H1 (cell line): Measurements from ENCODE around the gene CLASP2. TPM values are rescaled to one million over a fixed set of nuclear protein-coding genes. Genes with fewer than 3 reads are reported as not detected.

ENCODE experiments used
- EGR1 ChIP-seq: IDR thresholded peaks from 2 replicates; pipeline ENCODE4 v1.6.1; 2011; ENCODE audit warnings: low read depth, low read length, borderline replicate concordance
- GABPA ChIP-seq: IDR thresholded peaks from 2 replicates; pipeline ENCODE4 v1.6.1; 2011; ENCODE audit warnings: mild to moderate bottlenecking, low read length, moderate library complexity, borderline replicate concordance; ENCODE audit not compliant: insufficient read depth
- SAP30 ChIP-seq: fragments of 300-600 bp; sonication (generic); IDR thresholded peaks from 2 replicates; pipeline ENCODE4 v1.7.1; 2012; ENCODE audit warnings: low read length, moderate library complexity, mild to moderate bottlenecking, inconsistent platforms; ENCODE audit not compliant: insufficient read depth, insufficient replicate concordance
- polyA plus RNA-seq, 7 experiments: library from polyadenylated mRNA; depleted of rRNA in 3 of 7; stranded (reverse) in 5 of 7; unstranded in 2 of 7; fragments of >200 nt in 5 of 7; fragments of 200-250 nt in 2 of 7; gene quantifications; 1 replicate in 5 of 7; 2 replicates in 1 of 7; 4 replicates in 1 of 7; pipeline versions ENCODE4 v1.2.1 to v1.2.3, GENCODE V29; 2011 to 2013; ENCODE audit warnings: missing spikeins in 2 of 7, mixed read lengths in 2 of 7
- total RNA-seq: library from RNA; stranded (reverse); fragmentation: NEBNext Ultra II Directional; extraction: Animal tissue kit (Norgen Biotek cat#: 25700); gene quantifications from 2 replicates; pipeline ENCODE4 v1.2.1, GENCODE V29; 2021
- TF ChIP-seq, protein P1 (sequence below): fragments of 300-600 bp; sonication (generic); IDR thresholded peaks from 2 replicates; pipeline ENCODE4 v1.7.1; 2012; ENCODE audit warnings: low read length, moderate library complexity, mild to moderate bottlenecking, inconsistent platforms; ENCODE audit not compliant: insufficient replicate concordance

CLASP2 gene
- total and polyA plus RNA-seq, 2 of the 8 experiments (the other 6 are each of a cell fraction or from before 2014, with no cell fraction given) = 21.7 to 58.0 TPM

DNA sequence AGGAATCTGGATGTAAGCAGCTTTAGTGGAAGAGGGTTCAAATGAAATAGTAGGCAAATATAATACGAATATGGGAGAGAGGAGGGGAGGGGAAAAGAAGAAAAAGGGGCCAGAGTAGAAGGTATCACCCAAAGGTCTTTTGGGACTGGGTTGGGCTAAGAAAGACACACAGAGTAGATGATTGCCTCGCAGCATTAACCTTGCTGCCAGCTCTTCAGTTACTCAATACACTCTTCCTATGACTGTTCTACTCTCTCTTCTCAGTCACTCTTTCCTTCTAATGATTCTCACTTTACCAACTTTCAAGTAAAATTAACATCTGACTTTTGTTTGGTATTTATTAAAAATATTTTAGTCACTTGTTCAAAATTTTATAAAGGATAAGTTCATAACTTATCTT is 52.8 kb downstream of the CLASP2 start (continued):
- no peak for TF ChIP-seq SAP30
- TF ChIP-seq, protein P1, sequence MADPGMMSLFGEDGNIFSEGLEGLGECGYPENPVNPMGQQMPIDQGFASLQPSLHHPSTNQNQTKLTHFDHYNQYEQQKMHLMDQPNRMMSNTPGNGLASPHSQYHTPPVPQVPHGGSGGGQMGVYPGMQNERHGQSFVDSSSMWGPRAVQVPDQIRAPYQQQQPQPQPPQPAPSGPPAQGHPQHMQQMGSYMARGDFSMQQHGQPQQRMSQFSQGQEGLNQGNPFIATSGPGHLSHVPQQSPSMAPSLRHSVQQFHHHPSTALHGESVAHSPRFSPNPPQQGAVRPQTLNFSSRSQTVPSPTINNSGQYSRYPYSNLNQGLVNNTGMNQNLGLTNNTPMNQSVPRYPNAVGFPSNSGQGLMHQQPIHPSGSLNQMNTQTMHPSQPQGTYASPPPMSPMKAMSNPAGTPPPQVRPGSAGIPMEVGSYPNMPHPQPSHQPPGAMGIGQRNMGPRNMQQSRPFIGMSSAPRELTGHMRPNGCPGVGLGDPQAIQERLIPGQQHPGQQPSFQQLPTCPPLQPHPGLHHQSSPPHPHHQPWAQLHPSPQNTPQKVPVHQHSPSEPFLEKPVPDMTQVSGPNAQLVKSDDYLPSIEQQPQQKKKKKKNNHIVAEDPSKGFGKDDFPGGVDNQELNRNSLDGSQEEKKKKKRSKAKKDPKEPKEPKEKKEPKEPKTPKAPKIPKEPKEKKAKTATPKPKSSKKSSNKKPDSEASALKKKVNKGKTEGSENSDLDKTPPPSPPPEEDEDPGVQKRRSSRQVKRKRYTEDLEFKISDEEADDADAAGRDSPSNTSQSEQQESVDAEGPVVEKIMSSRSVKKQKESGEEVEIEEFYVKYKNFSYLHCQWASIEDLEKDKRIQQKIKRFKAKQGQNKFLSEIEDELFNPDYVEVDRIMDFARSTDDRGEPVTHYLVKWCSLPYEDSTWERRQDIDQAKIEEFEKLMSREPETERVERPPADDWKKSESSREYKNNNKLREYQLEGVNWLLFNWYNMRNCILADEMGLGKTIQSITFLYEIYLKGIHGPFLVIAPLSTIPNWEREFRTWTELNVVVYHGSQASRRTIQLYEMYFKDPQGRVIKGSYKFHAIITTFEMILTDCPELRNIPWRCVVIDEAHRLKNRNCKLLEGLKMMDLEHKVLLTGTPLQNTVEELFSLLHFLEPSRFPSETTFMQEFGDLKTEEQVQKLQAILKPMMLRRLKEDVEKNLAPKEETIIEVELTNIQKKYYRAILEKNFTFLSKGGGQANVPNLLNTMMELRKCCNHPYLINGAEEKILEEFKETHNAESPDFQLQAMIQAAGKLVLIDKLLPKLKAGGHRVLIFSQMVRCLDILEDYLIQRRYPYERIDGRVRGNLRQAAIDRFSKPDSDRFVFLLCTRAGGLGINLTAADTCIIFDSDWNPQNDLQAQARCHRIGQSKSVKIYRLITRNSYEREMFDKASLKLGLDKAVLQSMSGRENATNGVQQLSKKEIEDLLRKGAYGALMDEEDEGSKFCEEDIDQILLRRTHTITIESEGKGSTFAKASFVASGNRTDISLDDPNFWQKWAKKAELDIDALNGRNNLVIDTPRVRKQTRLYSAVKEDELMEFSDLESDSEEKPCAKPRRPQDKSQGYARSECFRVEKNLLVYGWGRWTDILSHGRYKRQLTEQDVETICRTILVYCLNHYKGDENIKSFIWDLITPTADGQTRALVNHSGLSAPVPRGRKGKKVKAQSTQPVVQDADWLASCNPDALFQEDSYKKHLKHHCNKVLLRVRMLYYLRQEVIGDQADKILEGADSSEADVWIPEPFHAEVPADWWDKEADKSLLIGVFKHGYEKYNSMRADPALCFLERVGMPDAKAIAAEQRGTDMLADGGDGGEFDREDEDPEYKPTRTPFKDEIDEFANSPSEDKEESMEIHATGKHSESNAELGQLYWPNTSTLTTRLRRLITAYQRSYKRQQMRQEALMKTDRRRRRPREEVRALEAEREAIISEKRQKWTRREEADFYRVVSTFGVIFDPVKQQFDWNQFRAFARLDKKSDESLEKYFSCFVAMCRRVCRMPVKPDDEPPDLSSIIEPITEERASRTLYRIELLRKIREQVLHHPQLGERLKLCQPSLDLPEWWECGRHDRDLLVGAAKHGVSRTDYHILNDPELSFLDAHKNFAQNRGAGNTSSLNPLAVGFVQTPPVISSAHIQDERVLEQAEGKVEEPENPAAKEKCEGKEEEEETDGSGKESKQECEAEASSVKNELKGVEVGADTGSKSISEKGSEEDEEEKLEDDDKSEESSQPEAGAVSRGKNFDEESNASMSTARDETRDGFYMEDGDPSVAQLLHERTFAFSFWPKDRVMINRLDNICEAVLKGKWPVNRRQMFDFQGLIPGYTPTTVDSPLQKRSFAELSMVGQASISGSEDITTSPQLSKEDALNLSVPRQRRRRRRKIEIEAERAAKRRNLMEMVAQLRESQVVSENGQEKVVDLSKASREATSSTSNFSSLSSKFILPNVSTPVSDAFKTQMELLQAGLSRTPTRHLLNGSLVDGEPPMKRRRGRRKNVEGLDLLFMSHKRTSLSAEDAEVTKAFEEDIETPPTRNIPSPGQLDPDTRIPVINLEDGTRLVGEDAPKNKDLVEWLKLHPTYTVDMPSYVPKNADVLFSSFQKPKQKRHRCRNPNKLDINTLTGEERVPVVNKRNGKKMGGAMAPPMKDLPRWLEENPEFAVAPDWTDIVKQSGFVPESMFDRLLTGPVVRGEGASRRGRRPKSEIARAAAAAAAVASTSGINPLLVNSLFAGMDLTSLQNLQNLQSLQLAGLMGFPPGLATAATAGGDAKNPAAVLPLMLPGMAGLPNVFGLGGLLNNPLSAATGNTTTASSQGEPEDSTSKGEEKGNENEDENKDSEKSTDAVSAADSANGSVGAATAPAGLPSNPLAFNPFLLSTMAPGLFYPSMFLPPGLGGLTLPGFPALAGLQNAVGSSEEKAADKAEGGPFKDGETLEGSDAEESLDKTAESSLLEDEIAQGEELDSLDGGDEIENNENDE = no peak
- TF ChIP-seq GABPA = no peak
- TF ChIP-seq EGR1 = no peak
